Liver (tissue), 9 donors: ENCODE results near the gene ST3GAL3. TPM values are rescaled to one million over a fixed set of nuclear protein-coding genes. Genes with fewer than 3 reads are reported as not detected.

Experiments
- DNase-seq: peaks from one replicate; pipeline ENCODE4 v3.0.0-alpha.2; 2017; ENCODE audit warnings: low spot score
- H3K27ac ChIP-seq, 2 donors: one replicate each; pipeline ENCODE4 v1.7.0; 2013; ENCODE audit warnings: inconsistent platforms in 2 of 2, low read length in 2 of 2, control low read depth in 1 of 2, low read depth in 1 of 2, mild to moderate bottlenecking in 1 of 2
- H3K27me3 ChIP-seq, 4 donors: one replicate each; pipeline versions ENCODE4 v1.6.1 to v1.7.0; 2013; ENCODE audit warnings: low read length in 3 of 4, inconsistent platforms in 1 of 4, mild to moderate bottlenecking in 1 of 4, moderate library complexity in 1 of 4; ENCODE audit not compliant: control insufficient read depth in 4 of 4, insufficient read depth in 4 of 4
- H3K36me3 ChIP-seq, 4 donors: one replicate each; pipeline versions ENCODE4 v1.6.1 to v1.7.0; 2013; ENCODE audit warnings: low read length in 3 of 4, mild to moderate bottlenecking in 3 of 4, low read depth in 1 of 4, moderate library complexity in 1 of 4; ENCODE audit not compliant: control insufficient read depth in 4 of 4, insufficient read depth in 3 of 4
- H3K4me1 ChIP-seq, 4 donors: one replicate each; pipeline versions ENCODE4 v1.6.1 to v1.7.0; 2013; ENCODE audit warnings: low read length in 3 of 4, mild to moderate bottlenecking in 3 of 4, moderate library complexity in 1 of 4; ENCODE audit not compliant: control insufficient read depth in 4 of 4, insufficient read depth in 4 of 4
- H3K4me3 ChIP-seq, 3 donors: one replicate each; pipeline versions ENCODE4 v1.6.1 to v1.7.0; 2013; ENCODE audit warnings: low read length in 3 of 3, control low read depth in 1 of 3, low read depth in 1 of 3, mild to moderate bottlenecking in 1 of 3
- H3K9ac ChIP-seq, 2 donors: one replicate each; pipeline ENCODE4 v1.7.0; 2013; ENCODE audit warnings: low read length in 2 of 2, mild to moderate bottlenecking in 2 of 2, moderate library complexity in 2 of 2, control low read depth in 1 of 2, low read depth in 1 of 2
- H3K9me3 ChIP-seq, 4 donors: one replicate each; pipeline versions ENCODE4 v1.6.1 to v1.7.0; 2013; ENCODE audit warnings: low read length in 3 of 4; ENCODE audit not compliant: control insufficient read depth in 4 of 4
- ATF3 ChIP-seq: IDR thresholded peaks from 2 replicates; pipeline ENCODE4 v1.6.1; 2016; ENCODE audit warnings: antibody characterized with exemption
- EGR1 ChIP-seq, 2 donors: IDR thresholded peaks; 2 replicates each; pipeline ENCODE4 v1.6.1; 2016 to 2018; ENCODE audit warnings: antibody characterized with exemption in 2 of 2, low read depth in 2 of 2
- FOXA1 ChIP-seq: IDR thresholded peaks from 2 replicates; pipeline ENCODE4 v1.6.1; 2016; ENCODE audit warnings: antibody characterized with exemption
- FOXA2 ChIP-seq: IDR thresholded peaks from 2 replicates; pipeline ENCODE4 v1.6.1; 2016; ENCODE audit warnings: antibody characterized with exemption
- GABPA ChIP-seq, 2 donors: IDR thresholded peaks in 1 of 2; conservative IDR thresholded peaks in 1 of 2; 2 replicates each; pipeline ENCODE4 v1.6.1; 2016; ENCODE audit warnings: antibody characterized with exemption in 2 of 2, mild to moderate bottlenecking in 1 of 2, moderate library complexity in 1 of 2
- HNF4A ChIP-seq, 2 donors: conservative IDR thresholded peaks; 2 replicates each; pipeline ENCODE4 v1.6.1; 2016; ENCODE audit warnings: antibody characterized with exemption in 2 of 2, mild to moderate bottlenecking in 2 of 2
- HNF4G ChIP-seq: IDR thresholded peaks from 2 replicates; pipeline ENCODE4 v1.6.1; 2016; ENCODE audit warnings: antibody characterized with exemption
- JUND ChIP-seq, 2 donors: IDR thresholded peaks; 2 replicates each; pipeline ENCODE4 v1.6.1; 2016; ENCODE audit warnings: antibody characterized with exemption in 2 of 2
- MAX ChIP-seq: IDR thresholded peaks from 2 replicates; pipeline ENCODE4 v1.6.1; 2016; ENCODE audit warnings: antibody characterized with exemption
- NR2F2 ChIP-seq: IDR thresholded peaks from 2 replicates; pipeline ENCODE4 v1.6.1; 2016; ENCODE audit warnings: antibody characterized with exemption
- RAD21 ChIP-seq, 2 donors: IDR thresholded peaks; 2 replicates each; pipeline ENCODE4 v1.6.1; 2016; ENCODE audit warnings: antibody characterized with exemption in 2 of 2, mild to moderate bottlenecking in 2 of 2
- REST ChIP-seq: IDR thresholded peaks from 2 replicates; pipeline ENCODE4 v1.6.1; 2016; ENCODE audit warnings: antibody characterized with exemption, mild to moderate bottlenecking
- RXRA ChIP-seq, 2 donors: IDR thresholded peaks; 2 replicates each; pipeline ENCODE4 v1.6.1; 2017 to 2018; ENCODE audit warnings: antibody characterized with exemption in 2 of 2, mild to moderate bottlenecking in 1 of 2
- SP1 ChIP-seq: IDR thresholded peaks from 2 replicates; pipeline ENCODE4 v1.6.1; 2018; ENCODE audit warnings: antibody characterized with exemption, mild to moderate bottlenecking
- TAF1 ChIP-seq: conservative IDR thresholded peaks from 2 replicates; pipeline ENCODE4 v1.6.1; 2016; ENCODE audit warnings: antibody characterized with exemption, mild to moderate bottlenecking
- YY1 ChIP-seq: IDR thresholded peaks from 2 replicates; pipeline ENCODE4 v1.6.1; 2016; ENCODE audit warnings: antibody characterized with exemption, mild to moderate bottlenecking
- ZBTB33 ChIP-seq: IDR thresholded peaks from 2 replicates; pipeline ENCODE4 v1.6.1; 2016; ENCODE audit warnings: antibody characterized with exemption
- WGBS: extraction: QIAGEN DNeasy Blood & Tissue Kit; methylation state at CpG from one replicate; pipeline ENCODE4 v1.1.7; 2013; 5-methylcytosine and 5-hydroxymethylcytosine counted together
- polyA plus RNA-seq, 2 donors: library from polyadenylated mRNA; stranded (reverse) in 1 of 2; unstranded in 1 of 2; fragments of 200-250 nt in 1 of 2; fragments of >200 nt in 1 of 2; fragmentation: Nextera tagmentation in 1 of 2; extraction: Ambion mirVana in 1 of 2; gene quantifications; one replicate each; pipeline versions ENCODE4 v1.2.1 to v1.2.3, GENCODE V29; 2013 to 2015
- total RNA-seq, 2 donors: library from RNA; depleted of rRNA; stranded (reverse); fragments of >200 nt; gene quantifications; one replicate each; pipeline ENCODE4 v1.2.3, GENCODE V29; 2014
- TF ChIP-seq, protein P1 (sequence below): fragments of 150-350 bp; IDR thresholded peaks from 2 replicates; pipeline ENCODE4 v1.5.1; 2017; ENCODE audit warnings: improper control_type of control experiment, low read depth, low read length; ENCODE audit not compliant: missing input control
- donor health status: healthy.
- donor health status: healthy.
- donor health status: healthy.
- donor health status: healthy.
- donor health status: healthy.

ST3GAL3 gene
- total and polyA plus RNA-seq, 4 donors = 4.9 to 11.4 (median 8.1) TPM

DNA sequence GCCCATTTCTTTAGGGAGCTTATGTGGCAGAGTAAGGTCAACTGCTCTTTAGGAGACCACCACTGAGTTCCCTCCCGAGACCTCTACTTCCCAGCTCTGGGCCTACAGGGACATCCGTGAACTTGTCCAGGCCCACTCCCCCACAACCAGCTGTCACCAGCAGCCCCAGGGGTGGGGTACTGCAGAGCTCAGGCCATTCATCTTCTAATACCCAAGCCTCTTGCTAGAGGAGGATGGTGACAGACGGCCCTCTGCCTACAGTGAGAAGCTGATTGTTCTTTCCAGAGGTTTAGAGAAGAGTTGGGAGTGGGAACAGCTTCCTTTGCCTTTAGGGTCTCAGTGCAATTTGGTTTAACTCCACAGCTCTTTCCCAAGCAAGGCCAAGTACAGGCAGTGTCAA lies 193.1 kb downstream of the ST3GAL3 start:
- no peak overlapping the region for H3K27ac ChIP-seq
- DNase-seq = no peak
- peaks cover 0 to 15% (median 1%) of the 10 kb centered on the region in 4 donors for H3K36me3 ChIP-seq
- H3K9ac ChIP-seq = no peak overlapping the region
- no peaks in the 10 kb centered on the region for H3K4me1 ChIP-seq
- H3K27me3 ChIP-seq = no peaks in the 10 kb centered on the region
- H3K9me3 ChIP-seq = no peaks in the 10 kb centered on the region
- H3K4me3 ChIP-seq = no peak overlapping the region
- WGBS = 97% methylated on average over 3 of the region's 3 CpGs
- no peak for TF ChIP-seq FOXA1
- TF ChIP-seq, protein P1, sequence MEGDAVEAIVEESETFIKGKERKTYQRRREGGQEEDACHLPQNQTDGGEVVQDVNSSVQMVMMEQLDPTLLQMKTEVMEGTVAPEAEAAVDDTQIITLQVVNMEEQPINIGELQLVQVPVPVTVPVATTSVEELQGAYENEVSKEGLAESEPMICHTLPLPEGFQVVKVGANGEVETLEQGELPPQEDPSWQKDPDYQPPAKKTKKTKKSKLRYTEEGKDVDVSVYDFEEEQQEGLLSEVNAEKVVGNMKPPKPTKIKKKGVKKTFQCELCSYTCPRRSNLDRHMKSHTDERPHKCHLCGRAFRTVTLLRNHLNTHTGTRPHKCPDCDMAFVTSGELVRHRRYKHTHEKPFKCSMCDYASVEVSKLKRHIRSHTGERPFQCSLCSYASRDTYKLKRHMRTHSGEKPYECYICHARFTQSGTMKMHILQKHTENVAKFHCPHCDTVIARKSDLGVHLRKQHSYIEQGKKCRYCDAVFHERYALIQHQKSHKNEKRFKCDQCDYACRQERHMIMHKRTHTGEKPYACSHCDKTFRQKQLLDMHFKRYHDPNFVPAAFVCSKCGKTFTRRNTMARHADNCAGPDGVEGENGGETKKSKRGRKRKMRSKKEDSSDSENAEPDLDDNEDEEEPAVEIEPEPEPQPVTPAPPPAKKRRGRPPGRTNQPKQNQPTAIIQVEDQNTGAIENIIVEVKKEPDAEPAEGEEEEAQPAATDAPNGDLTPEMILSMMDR = no peak
- no peak for TF ChIP-seq MAX
- no peak for TF ChIP-seq ATF3
- no peak for TF ChIP-seq FOXA2
- no peak for TF ChIP-seq RXRA (IDR thresholded peaks at IDR 0.05)
- no peak for TF ChIP-seq SP1
- no peak for TF ChIP-seq ZBTB33
- TF ChIP-seq HNF4A (conservative IDR thresholded peaks at IDR 0.05) = no peak
- no peak for TF ChIP-seq RAD21 (IDR thresholded peaks at IDR 0.05)
- no peak for TF ChIP-seq YY1
- no peak for TF ChIP-seq JUND (IDR thresholded peaks at IDR 0.05)
- TF ChIP-seq REST = no peak
- no peak for TF ChIP-seq NR2F2
- TF ChIP-seq TAF1 = no peak
- no peak for TF ChIP-seq GABPA (IDR thresholded peaks at IDR 0.05 in 1 of 2, conservative IDR thresholded peaks at IDR 0.05 in 1 of 2)
- no peak for TF ChIP-seq EGR1 (IDR thresholded peaks at IDR 0.05; ENCODE audit: low read depth in 2 of 2)
- TF ChIP-seq HNF4G = no peak
